K562 (cell line): ENCODE results near the gene CAMK1D. TPM values are rescaled to one million over a fixed set of nuclear protein-coding genes. Genes with fewer than 3 reads are reported as not detected.

ENCODE experiments used
- ATAC-seq: fragments of 200-7000 bp; cut with Tn5 transposase; 3 replicates; pipeline ENCODE4 v1.9.1; 2020; ENCODE audit warnings: moderate library complexity
- BruUV-seq: library from RNA; stranded (reverse); fragments of 400-500 nt; replicated peaks from 2 replicates; lab custom pipeline; 2021; lab: Mats Ljungman, UMichigan
- CTCF ChIA-PET: fragments of 300-600 bp; formaldehyde crosslinking; extraction: SDS; loops from one replicate; lab custom pipeline; 2021; ENCODE audit warnings: low intra/inter-chr PET ratio; lab: Yijun Ruan, JAX
- POLR2A ChIA-PET: fragments of 300-600, 350-650 bp; sonication (Branson Sonifier 250); formaldehyde crosslinking; extraction: SDS; loops from one replicate; lab custom pipeline; 2021; ENCODE audit warnings: antibody characterized with exemption, inconsistent platforms; lab: Yijun Ruan, JAX
- DNase-seq, 4 experiments: peaks; one replicate each; pipeline versions ENCODE4 v3.0.0 to v3.0.0-alpha.2; 2011 to 2018; ENCODE audit warnings: low spot score in 3 of 4, mixed read lengths in 3 of 4; ENCODE audit errors: extremely low read depth in 1 of 4
- FAIRE-seq: peaks from 2 replicates; lab custom pipeline; 2011; peaks lifted over from hg19 to GRCh38; lab: Jason Lieb, UNC
- H2AFZ ChIP-seq: 2 replicates; pipeline ENCODE4 v1.6.0; 2011; ENCODE audit warnings: low read depth, low read length, control low read depth, inconsistent platforms
- H3K27ac ChIP-seq: fragments of 200-600 bp; 3 replicates; pipeline ENCODE4 v1.8.0; 2011; ENCODE audit warnings: low read depth, mild to moderate bottlenecking, control low read depth, inconsistent platforms, low read length, moderate library complexity, mixed read lengths; ENCODE audit errors: extremely low read depth
- H3K27me3 ChIP-seq, 2 experiments: fragments of 300-600 bp in 1 of 2; 2 replicates in 1 of 2; 3 replicates in 1 of 2; pipeline versions ENCODE4 v1.6.0 to v1.8.0; 2011; ENCODE audit warnings: inconsistent platforms in 2 of 2, low read length in 2 of 2, mild to moderate bottlenecking in 1 of 2, mixed read lengths in 1 of 2, moderate library complexity in 1 of 2; ENCODE audit not compliant: control insufficient read depth in 2 of 2, insufficient read depth in 2 of 2
- H3K36me3 ChIP-seq: fragments of 300-600 bp; 3 replicates; pipeline ENCODE4 v1.8.0; 2011; ENCODE audit warnings: mild to moderate bottlenecking, low read length, inconsistent platforms; ENCODE audit not compliant: control insufficient read depth, insufficient read depth
- H3K4me1 ChIP-seq, 2 experiments: fragments of 200-600 bp in 1 of 2; replicated peaks in 1 of 2; 2 replicates in 1 of 2; 3 replicates in 1 of 2; pipeline versions ENCODE4 v1.5.1 to v1.8.0; 2011; ENCODE audit warnings: inconsistent platforms in 2 of 2, low read length in 2 of 2, mild to moderate bottlenecking in 1 of 2, mixed read lengths in 1 of 2, moderate library complexity in 1 of 2; ENCODE audit not compliant: control insufficient read depth in 2 of 2, insufficient read depth in 2 of 2
- H3K4me2 ChIP-seq: 2 replicates; pipeline ENCODE4 v1.6.1; 2011; ENCODE audit warnings: low read length, control low read depth, inconsistent platforms, mixed read lengths; ENCODE audit not compliant: insufficient read depth
- H3K4me3 ChIP-seq: fragments of 200-600 bp; sonication (generic), shearing (Covaris generic); 2 replicates; pipeline ENCODE4 v1.5.1; 2016; ENCODE audit warnings: control low read depth, inconsistent platforms
- H3K79me2 ChIP-seq: fragments of 200-600 bp; 3 replicates; pipeline ENCODE4 v1.8.0; 2011; ENCODE audit warnings: low read length, inconsistent platforms; ENCODE audit not compliant: control insufficient read depth, insufficient read depth
- H3K9ac ChIP-seq, 2 experiments: 2 replicates each; pipeline versions ENCODE4 v1.6.0 to v1.6.1; 2011; ENCODE audit warnings: low read depth in 2 of 2, low read length in 2 of 2, control low read depth in 1 of 2, inconsistent platforms in 1 of 2, mild to moderate bottlenecking in 1 of 2, mixed read lengths in 1 of 2; ENCODE audit not compliant: insufficient read depth in 1 of 2
- H3K9me1 ChIP-seq: one replicate; pipeline ENCODE4 v1.6.0; 2011; ENCODE audit warnings: inconsistent platforms, mild to moderate bottlenecking, low read length, moderate library complexity; ENCODE audit not compliant: control insufficient read depth, insufficient read depth
- H3K9me3 ChIP-seq: replicated peaks from 2 replicates; pipeline ENCODE4 v1.5.1; 2011; ENCODE audit warnings: low read depth, low read length, inconsistent platforms; ENCODE audit not compliant: control insufficient read depth, insufficient read depth
- H4K20me1 ChIP-seq: replicated peaks from 2 replicates; pipeline ENCODE4 v1.6.1; 2011; ENCODE audit warnings: low read length, inconsistent platforms, mixed read lengths; ENCODE audit not compliant: control insufficient read depth, insufficient read depth
- HDAC8 ChIP-seq: fragments of 450-650 bp; IDR thresholded peaks from 2 replicates; pipeline ENCODE4 v1.6.1; 2016; ENCODE audit warnings: mild to moderate bottlenecking, missing genetic modification characterization, moderate library complexity, missing compliant biosample characterization
- MLLT1 ChIP-seq, 2 experiments: fragments of 450-650 bp; IDR thresholded peaks; 2 replicates each; pipeline ENCODE4 v1.6.1; 2016
- SIN3B ChIP-seq: fragments of 450-650 bp; IDR thresholded peaks from 2 replicates; pipeline ENCODE4 v1.6.1; 2017; ENCODE audit warnings: low read depth, mild to moderate bottlenecking, moderate library complexity
- SMARCA4 ChIP-seq: fragments of 450-650 bp; IDR thresholded peaks from 2 replicates; pipeline ENCODE4 v1.6.1; 2016
- TAF15 ChIP-seq: fragments of 200-400 bp; formaldehyde crosslinking; IDR thresholded peaks from 2 replicates; pipeline ENCODE4 v1.6.1; 2017; ENCODE audit warnings: mild to moderate bottlenecking, low read depth, low read length, moderate library complexity
- ZNF217 ChIP-seq: sonication (generic); formaldehyde crosslinking; IDR thresholded peaks from 2 replicates; pipeline ENCODE4 v1.8.0; 2022; ENCODE audit warnings: mild to moderate bottlenecking, missing genetic modification reagents
- ZNF583 ChIP-seq: fragments of 250-450 bp; sonication (Bioruptor Pico); IDR thresholded peaks from 2 replicates; pipeline ENCODE4 v1.4.0; 2020
- ZNF830 ChIP-seq: fragments of 250-450 bp; sonication (Bioruptor Pico); IDR thresholded peaks from 2 replicates; pipeline ENCODE4 v1.5.0; 2021; ENCODE audit warnings: mild to moderate bottlenecking
- ZSCAN29 ChIP-seq: fragments of 450-650 bp; IDR thresholded peaks from 2 replicates; pipeline ENCODE4 v1.6.1; 2017
- WGBS: fragments of 100-300 bp; shearing (Covaris generic); methylation state at CpG from one replicate; pipeline ENCODE4 v1.1.6; 2016; ENCODE audit warnings: low coverage, mixed read lengths; ENCODE audit not compliant: insufficient coverage; ENCODE audit errors: missing lambda C conversion rate; 5-methylcytosine and 5-hydroxymethylcytosine counted together
- in situ Hi-C: fragments of 300-500 bp; cut with MboI; formaldehyde crosslinking; loops from 4 replicates; pipeline ENCODE4 v1.15.0; 2018; ENCODE audit warnings: inconsistent platforms, mixed read lengths
- intact Hi-C: fragments of 100-400 bp; cut with micrococcal nuclease; formaldehyde crosslinking; loops from 2 replicates; pipeline ENCODE4 v1.14.2; 2022
- polyA plus RNA-seq, 8 experiments: library from polyadenylated mRNA; depleted of rRNA in 4 of 8; stranded (reverse) in 5 of 8; unstranded in 3 of 8; fragments of >200 nt; fragmentation: Nextera tagmentation in 2 of 8; fragmentation: Illumina TruSeq in 1 of 8; extraction: Ambion mirVana in 2 of 8; extraction: Trizol in 1 of 8; gene quantifications; 2 replicates each; pipeline versions ENCODE4 v1.2.1 to v1.2.3, GENCODE V29; 2011 to 2014; ENCODE audit warnings: inconsistent platforms in 1 of 8, missing spikeins in 1 of 8
- total RNA-seq, 7 experiments: library from RNA; depleted of rRNA in 6 of 7; stranded (reverse); fragments of >200 nt in 6 of 7; fragmentation: Illumina TruSeq in 2 of 7; extraction: Trizol in 2 of 7; gene quantifications; 2 replicates each; pipeline versions ENCODE4 v1.2.1 to v1.2.3, GENCODE V29; 2011 to 2021; ENCODE audit warnings: low replicate concordance in 1 of 7
- TF ChIP-seq, protein P1 (sequence below): fragments of 250-450 bp; sonication (Bioruptor Pico); IDR thresholded peaks from 2 replicates; pipeline ENCODE4 v1.9.0; 2021; ENCODE audit warnings: mild to moderate bottlenecking
- TF ChIP-seq, protein P2 (sequence below): fragments of 450-650 bp; formaldehyde crosslinking; conservative IDR thresholded peaks from 2 replicates; pipeline ENCODE4 v1.4.0; 2022; ENCODE audit warnings: mild to moderate bottlenecking, missing genetic modification characterization
- TF ChIP-seq, protein P3 (sequence below): fragments of 450-650 bp; formaldehyde crosslinking; IDR thresholded peaks from 2 replicates; pipeline ENCODE4 v1.4.0; 2020; ENCODE audit warnings: mild to moderate bottlenecking, moderate library complexity
- TF ChIP-seq, protein P4 (sequence below): fragments of 450-650 bp; IDR thresholded peaks from 2 replicates; pipeline ENCODE4 v1.6.1; 2018; ENCODE audit not compliant: partially characterized antibody

The CAMK1D gene
- total and polyA plus RNA-seq, 9 of the 15 experiments (the other 6 are each of a cell fraction or from before 2014, with no cell fraction given) = 0.12 to 0.24 (median 0.20) TPM; not detected in 5

- no peaks in the 10 kb centered on the region for H3K36me3 ChIP-seq
- ChIA-PET CTCF (no interaction called here), POLR2A (interaction anchor here (1.0 kb wide), 1 partner anchor 10 kb away, joined by 5 read pairs; no protein-coding TSS in a partner anchor)
- no peaks in the 10 kb centered on the region for H3K9me3 ChIP-seq
- H3K27ac ChIP-seq = no peak overlapping the region
- in situ Hi-C loops = no loop called here
- BruUV-seq = no TSS peak
- H3K4me3 ChIP-seq = no peak overlapping the region
- FAIRE-seq (no peak), ATAC-seq (no peak), DNase-seq (no peak)
- H3K9me1 ChIP-seq = no peaks in the 10 kb centered on the region
- H4K20me1 ChIP-seq = no peaks in the 10 kb centered on the region
- H3K27me3 ChIP-seq = peaks cover 25 to 72% of the 10 kb centered on the region in 2 experiments
- no peak overlapping the region for H2AFZ ChIP-seq
- no peak overlapping the region for H3K9ac ChIP-seq
- intact Hi-C loops = no loop called here
- 0% methylated on average over 7 of the region's 7 CpGs for WGBS
- no peaks in the 10 kb centered on the region for H3K79me2 ChIP-seq
- no peaks in the 10 kb centered on the region for H3K4me1 ChIP-seq
- H3K4me2 ChIP-seq = no peak overlapping the region
- TF ChIP-seq, protein P1, sequence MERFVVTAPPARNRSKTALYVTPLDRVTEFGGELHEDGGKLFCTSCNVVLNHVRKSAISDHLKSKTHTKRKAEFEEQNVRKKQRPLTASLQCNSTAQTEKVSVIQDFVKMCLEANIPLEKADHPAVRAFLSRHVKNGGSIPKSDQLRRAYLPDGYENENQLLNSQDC (CRISPR knock-in tag) = no peak
- no peak for TF ChIP-seq SMARCA4
- no peak for TF ChIP-seq ZNF217
- TF ChIP-seq ZNF830 = no peak
- TF ChIP-seq TAF15 = no peak
- TF ChIP-seq, protein P2, sequence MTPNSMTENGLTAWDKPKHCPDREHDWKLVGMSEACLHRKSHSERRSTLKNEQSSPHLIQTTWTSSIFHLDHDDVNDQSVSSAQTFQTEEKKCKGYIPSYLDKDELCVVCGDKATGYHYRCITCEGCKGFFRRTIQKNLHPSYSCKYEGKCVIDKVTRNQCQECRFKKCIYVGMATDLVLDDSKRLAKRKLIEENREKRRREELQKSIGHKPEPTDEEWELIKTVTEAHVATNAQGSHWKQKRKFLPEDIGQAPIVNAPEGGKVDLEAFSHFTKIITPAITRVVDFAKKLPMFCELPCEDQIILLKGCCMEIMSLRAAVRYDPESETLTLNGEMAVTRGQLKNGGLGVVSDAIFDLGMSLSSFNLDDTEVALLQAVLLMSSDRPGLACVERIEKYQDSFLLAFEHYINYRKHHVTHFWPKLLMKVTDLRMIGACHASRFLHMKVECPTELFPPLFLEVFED = no peak
- no peak for TF ChIP-seq MLLT1 (IDR thresholded peaks at IDR 0.05)
- TF ChIP-seq, protein P3, sequence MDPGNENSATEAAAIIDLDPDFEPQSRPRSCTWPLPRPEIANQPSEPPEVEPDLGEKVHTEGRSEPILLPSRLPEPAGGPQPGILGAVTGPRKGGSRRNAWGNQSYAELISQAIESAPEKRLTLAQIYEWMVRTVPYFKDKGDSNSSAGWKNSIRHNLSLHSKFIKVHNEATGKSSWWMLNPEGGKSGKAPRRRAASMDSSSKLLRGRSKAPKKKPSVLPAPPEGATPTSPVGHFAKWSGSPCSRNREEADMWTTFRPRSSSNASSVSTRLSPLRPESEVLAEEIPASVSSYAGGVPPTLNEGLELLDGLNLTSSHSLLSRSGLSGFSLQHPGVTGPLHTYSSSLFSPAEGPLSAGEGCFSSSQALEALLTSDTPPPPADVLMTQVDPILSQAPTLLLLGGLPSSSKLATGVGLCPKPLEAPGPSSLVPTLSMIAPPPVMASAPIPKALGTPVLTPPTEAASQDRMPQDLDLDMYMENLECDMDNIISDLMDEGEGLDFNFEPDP = no peak
- no peak for TF ChIP-seq HDAC8
- TF ChIP-seq, protein P4, sequence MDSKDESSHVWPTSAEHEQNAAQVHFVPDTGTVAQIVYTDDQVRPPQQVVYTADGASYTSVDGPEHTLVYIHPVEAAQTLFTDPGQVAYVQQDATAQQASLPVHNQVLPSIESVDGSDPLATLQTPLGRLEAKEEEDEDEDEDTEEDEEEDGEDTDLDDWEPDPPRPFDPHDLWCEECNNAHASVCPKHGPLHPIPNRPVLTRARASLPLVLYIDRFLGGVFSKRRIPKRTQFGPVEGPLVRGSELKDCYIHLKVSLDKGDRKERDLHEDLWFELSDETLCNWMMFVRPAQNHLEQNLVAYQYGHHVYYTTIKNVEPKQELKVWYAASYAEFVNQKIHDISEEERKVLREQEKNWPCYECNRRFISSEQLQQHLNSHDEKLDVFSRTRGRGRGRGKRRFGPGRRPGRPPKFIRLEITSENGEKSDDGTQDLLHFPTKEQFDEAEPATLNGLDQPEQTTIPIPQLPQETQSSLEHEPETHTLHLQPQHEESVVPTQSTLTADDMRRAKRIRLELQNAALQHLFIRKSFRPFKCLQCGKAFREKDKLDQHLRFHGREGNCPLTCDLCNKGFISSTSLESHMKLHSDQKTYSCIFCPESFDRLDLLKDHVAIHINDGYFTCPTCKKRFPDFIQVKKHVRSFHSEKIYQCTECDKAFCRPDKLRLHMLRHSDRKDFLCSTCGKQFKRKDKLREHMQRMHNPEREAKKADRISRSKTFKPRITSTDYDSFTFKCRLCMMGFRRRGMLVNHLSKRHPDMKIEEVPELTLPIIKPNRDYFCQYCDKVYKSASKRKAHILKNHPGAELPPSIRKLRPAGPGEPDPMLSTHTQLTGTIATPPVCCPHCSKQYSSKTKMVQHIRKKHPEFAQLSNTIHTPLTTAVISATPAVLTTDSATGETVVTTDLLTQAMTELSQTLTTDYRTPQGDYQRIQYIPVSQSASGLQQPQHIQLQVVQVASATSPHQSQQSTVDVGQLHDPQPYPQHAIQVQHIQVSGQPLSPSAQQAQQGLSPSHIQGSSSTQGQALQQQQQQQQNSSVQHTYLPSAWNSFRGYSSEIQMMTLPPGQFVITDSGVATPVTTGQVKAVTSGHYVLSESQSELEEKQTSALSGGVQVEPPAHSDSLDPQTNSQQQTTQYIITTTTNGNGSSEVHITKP = no peak
- no peak for TF ChIP-seq SIN3B
- TF ChIP-seq ZSCAN29 = no peak
- TF ChIP-seq ZNF583 = no peak
These were observed 71.3 kb downstream of the CAMK1D start for GRCh38 chr10:12420530-12421120.
